GM15510 (cell line): ENCODE measurements around the gene SSH3.

Experiments used
- POLR2A ChIP-seq: IDR thresholded peaks from 3 replicates; pipeline ENCODE4 v1.6.1; 2011; ENCODE audit warnings: borderline replicate concordance; ENCODE audit not compliant: insufficient read length; ENCODE audit errors: extremely low read depth

SSH3 gene

GRCh38 chr11:67303132-67303834 lies at the start of gene SSH3:
Gene SSH3 (plus strand): TSS chr11:67303530. CDS start chr11:67303626, 96 bp downstream.
- TF ChIP-seq POLR2A, result no peak

GRCh38 chr11:67253872-67254624 lies 49.3 kb upstream of the SSH3 start:
- TF ChIP-seq POLR2A, result no peak

- no peak for TF ChIP-seq POLR2A
Measured at GRCh38 chr11:67254798-67255197, 48.5 kb upstream of the SSH3 start.

GRCh38 chr11:67255353-67255752 lies 48.0 kb upstream of the SSH3 start:
- no peak for TF ChIP-seq POLR2A

- no peak for TF ChIP-seq POLR2A
Measured at GRCh38 chr11:67255864-67256263, 47.5 kb upstream of the SSH3 start.

GRCh38 chr11:67256477-67257135 lies 46.7 kb upstream of the SSH3 start:
- TF ChIP-seq POLR2A, result no peak

GRCh38 chr11:67260406-67260805 lies 42.9 kb upstream of the SSH3 start:
- TF ChIP-seq POLR2A, result no peak

- no peak for TF ChIP-seq POLR2A
Measured at GRCh38 chr11:67261640-67261945, 41.7 kb upstream of the SSH3 start.

GRCh38 chr11:67261946-67262681 lies 41.2 kb upstream of the SSH3 start:
- no peak for TF ChIP-seq POLR2A

- peak; percentile 23 for TF ChIP-seq POLR2A
Measured at GRCh38 chr11:67262731-67263675, 40.3 kb upstream of the SSH3 start.

GRCh38 chr11:67264260-67264659 lies 39.1 kb upstream of the SSH3 start:
- TF ChIP-seq POLR2A, result no peak

GRCh38 chr11:67264877-67265632 lies 38.3 kb upstream of the SSH3 start:
- no peak for TF ChIP-seq POLR2A

GRCh38 chr11:67265633-67266448 lies 37.5 kb upstream of the SSH3 start:
- TF ChIP-seq POLR2A, result no peak
